HEK293 (cell line): ENCODE results near the gene PCP2.

Source experiments
- HOXC10 ChIP-seq: sonication (generic); formaldehyde crosslinking; IDR thresholded peaks from 2 replicates; pipeline ENCODE4 v1.8.1; 2023; ENCODE audit warnings: mild to moderate bottlenecking, missing genetic modification reagents
- IKZF3 ChIP-seq: fragments of 450-650 bp; IDR thresholded peaks from 2 replicates; pipeline ENCODE4 v1.5.0; 2018; ENCODE audit warnings: missing biosample characterization, mild to moderate bottlenecking, missing genetic modification characterization, moderate library complexity
- KLF10 ChIP-seq: fragments of 450-650 bp; IDR thresholded peaks from 2 replicates; pipeline ENCODE4 v1.5.1; 2018; ENCODE audit warnings: missing biosample characterization, mild to moderate bottlenecking, missing genetic modification characterization
- OSR2 ChIP-seq: fragments of 450-650 bp; formaldehyde crosslinking; IDR thresholded peaks from 2 replicates; pipeline ENCODE4 v1.5.1; 2016; ENCODE audit warnings: missing biosample characterization, missing genetic modification characterization
- OVOL3 ChIP-seq: fragments of 450-650 bp; formaldehyde crosslinking; IDR thresholded peaks from 2 replicates; pipeline ENCODE4 v1.5.1; 2016; ENCODE audit warnings: missing biosample characterization, missing genetic modification characterization
- SETDB1 ChIP-seq: IDR thresholded peaks from one replicate; pipeline ENCODE4 v1.6.1; 2017; ENCODE audit warnings: mild to moderate bottlenecking, low read length, moderate library complexity, mixed read lengths; ENCODE audit not compliant: insufficient read length
- ZBTB20 ChIP-seq: fragments of 450-650 bp; formaldehyde crosslinking; IDR thresholded peaks from 2 replicates; pipeline ENCODE4 v1.5.1; 2016; ENCODE audit warnings: missing biosample characterization, missing genetic modification characterization
- ZIC2 ChIP-seq: fragments of 450-650 bp; formaldehyde crosslinking; IDR thresholded peaks from 2 replicates; pipeline ENCODE4 v1.5.1; 2016; ENCODE audit warnings: missing biosample characterization, missing genetic modification characterization
- ZNF10 ChIP-seq: fragments of 450-650 bp; formaldehyde crosslinking; IDR thresholded peaks from 2 replicates; pipeline ENCODE4 v1.5.1; 2017; ENCODE audit warnings: missing biosample characterization, missing genetic modification characterization
- ZNF157 ChIP-seq: fragments of 450-650 bp; formaldehyde crosslinking; IDR thresholded peaks from 2 replicates; pipeline ENCODE4 v1.5.1; 2016; ENCODE audit warnings: missing biosample characterization, missing genetic modification characterization
- ZNF16 ChIP-seq: fragments of 450-650 bp; formaldehyde crosslinking; IDR thresholded peaks from 2 replicates; pipeline ENCODE4 v1.5.1; 2016; ENCODE audit warnings: low read depth, missing biosample characterization, missing genetic modification characterization
- ZNF175 ChIP-seq: fragments of 450-650 bp; formaldehyde crosslinking; IDR thresholded peaks from 2 replicates; pipeline ENCODE4 v1.5.1; 2016; ENCODE audit warnings: missing biosample characterization, missing genetic modification characterization
- ZNF221 ChIP-seq: fragments of 450-650 bp; formaldehyde crosslinking; IDR thresholded peaks from 2 replicates; pipeline ENCODE4 v1.5.1; 2017; ENCODE audit warnings: missing biosample characterization, missing genetic modification characterization, borderline replicate concordance
- ZNF274 ChIP-seq, 2 experiments: fragments of 200-500 bp in 1 of 2; fragments of 450-650 bp in 1 of 2; sonication (Bioruptor generic) in 1 of 2; formaldehyde crosslinking in 1 of 2; IDR thresholded peaks; 2 replicates each; pipeline versions ENCODE4 v1.5.1 to v1.6.1; 2014 to 2016; ENCODE audit warnings: borderline replicate concordance in 1 of 2, inconsistent platforms in 1 of 2, low read length in 1 of 2, missing biosample characterization in 1 of 2, missing genetic modification characterization in 1 of 2
- ZNF311 ChIP-seq: fragments of 450-650 bp; formaldehyde crosslinking; IDR thresholded peaks from 2 replicates; pipeline ENCODE4 v1.5.1; 2017; ENCODE audit warnings: missing biosample characterization, missing genetic modification characterization, borderline replicate concordance
- ZNF324 ChIP-seq: fragments of 450-650 bp; formaldehyde crosslinking; IDR thresholded peaks from 2 replicates; pipeline ENCODE4 v1.5.1; 2016; ENCODE audit warnings: missing biosample characterization, missing genetic modification characterization
- ZNF37A ChIP-seq: fragments of 450-650 bp; IDR thresholded peaks from 2 replicates; pipeline ENCODE4 v1.5.1; 2018; ENCODE audit warnings: missing biosample characterization, missing genetic modification characterization
- ZNF394 ChIP-seq: fragments of 450-650 bp; formaldehyde crosslinking; IDR thresholded peaks from 2 replicates; pipeline ENCODE4 v1.5.1; 2016; ENCODE audit warnings: missing biosample characterization, missing genetic modification characterization, mild to moderate bottlenecking, moderate library complexity, borderline replicate concordance
- ZNF473 ChIP-seq: fragments of 450-650 bp; formaldehyde crosslinking; IDR thresholded peaks from 2 replicates; pipeline ENCODE4 v1.5.1; 2017; ENCODE audit warnings: missing biosample characterization, missing genetic modification characterization
- ZNF514 ChIP-seq: fragments of 450-650 bp; formaldehyde crosslinking; IDR thresholded peaks from 2 replicates; pipeline ENCODE4 v1.5.1; 2016; ENCODE audit warnings: missing biosample characterization, missing genetic modification characterization
- ZNF571 ChIP-seq: fragments of 450-650 bp; formaldehyde crosslinking; IDR thresholded peaks from 2 replicates; pipeline ENCODE4 v1.5.0; 2017; ENCODE audit warnings: missing biosample characterization, missing genetic modification characterization
- ZNF677 ChIP-seq: fragments of 450-650 bp; IDR thresholded peaks from 2 replicates; pipeline ENCODE4 v1.5.0; 2018; ENCODE audit warnings: missing biosample characterization, mild to moderate bottlenecking, missing genetic modification characterization, moderate library complexity
- ZSCAN23 ChIP-seq: fragments of 450-650 bp; formaldehyde crosslinking; IDR thresholded peaks from 2 replicates; pipeline ENCODE4 v1.5.1; 2016; ENCODE audit warnings: missing biosample characterization, missing genetic modification characterization
- TF ChIP-seq, protein P1 (sequence below): fragments of 450-650 bp; formaldehyde crosslinking; IDR thresholded peaks from 2 replicates; pipeline ENCODE4 v1.5.1; 2016; ENCODE audit warnings: missing biosample characterization, missing genetic modification characterization, low read depth
- TF ChIP-seq, protein P2 (sequence below): fragments of 450-650 bp; formaldehyde crosslinking; IDR thresholded peaks from 2 replicates; pipeline ENCODE4 v1.5.1; 2017; ENCODE audit warnings: missing biosample characterization, missing genetic modification characterization
- TF ChIP-seq, protein P3 (sequence below): fragments of 450-650 bp; formaldehyde crosslinking; conservative IDR thresholded peaks from 2 replicates; pipeline ENCODE4 v1.5.1; 2016; ENCODE audit warnings: low read depth, missing biosample characterization, missing genetic modification characterization
- TF ChIP-seq, protein P4 (sequence below): fragments of 450-650 bp; formaldehyde crosslinking; IDR thresholded peaks from 2 replicates; pipeline ENCODE4 v1.5.1; 2016; ENCODE audit warnings: missing biosample characterization, missing genetic modification characterization, borderline replicate concordance
- TF ChIP-seq, protein P5 (sequence below): fragments of 450-650 bp; formaldehyde crosslinking; IDR thresholded peaks from 2 replicates; pipeline ENCODE4 v1.5.1; 2016; ENCODE audit warnings: missing biosample characterization, missing genetic modification characterization

Gene PCP2

DNA sequence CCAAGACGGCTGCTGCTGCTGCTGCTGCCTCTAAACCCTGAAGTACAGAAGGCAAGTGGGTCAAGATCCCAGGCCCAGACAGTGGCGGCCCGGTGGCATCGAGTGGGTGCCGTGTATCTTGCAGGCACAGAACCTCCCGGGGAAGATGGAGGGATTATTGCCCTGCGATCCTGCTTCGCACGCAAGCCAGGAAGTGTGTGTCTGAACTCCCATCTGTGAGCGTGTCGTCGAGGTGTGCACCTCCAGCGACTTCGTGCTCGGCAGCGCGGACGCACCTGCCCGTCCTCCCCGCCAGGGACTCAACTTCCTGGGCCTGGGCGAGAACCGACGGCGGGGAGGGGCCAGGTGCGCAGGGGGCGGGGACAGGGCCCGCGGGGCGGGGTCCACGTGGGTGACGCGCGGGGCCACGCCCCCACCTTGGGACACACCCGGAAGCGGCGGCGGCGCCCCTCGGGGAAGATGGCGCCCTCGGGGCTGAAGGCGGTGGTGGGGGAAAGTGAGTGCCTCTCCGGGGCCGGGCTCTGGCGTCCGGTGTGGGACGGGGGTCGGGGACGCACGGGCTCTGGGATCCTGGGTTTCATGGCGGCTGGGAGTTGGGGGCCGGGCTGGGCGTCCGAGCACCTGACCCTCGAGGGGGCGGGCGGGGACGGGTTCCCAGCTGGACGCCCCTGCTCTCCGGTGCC, 3.3 kb upstream of the PCP2 start, which contains the start of gene STXBP2 (continued):
- TF ChIP-seq, protein P1, sequence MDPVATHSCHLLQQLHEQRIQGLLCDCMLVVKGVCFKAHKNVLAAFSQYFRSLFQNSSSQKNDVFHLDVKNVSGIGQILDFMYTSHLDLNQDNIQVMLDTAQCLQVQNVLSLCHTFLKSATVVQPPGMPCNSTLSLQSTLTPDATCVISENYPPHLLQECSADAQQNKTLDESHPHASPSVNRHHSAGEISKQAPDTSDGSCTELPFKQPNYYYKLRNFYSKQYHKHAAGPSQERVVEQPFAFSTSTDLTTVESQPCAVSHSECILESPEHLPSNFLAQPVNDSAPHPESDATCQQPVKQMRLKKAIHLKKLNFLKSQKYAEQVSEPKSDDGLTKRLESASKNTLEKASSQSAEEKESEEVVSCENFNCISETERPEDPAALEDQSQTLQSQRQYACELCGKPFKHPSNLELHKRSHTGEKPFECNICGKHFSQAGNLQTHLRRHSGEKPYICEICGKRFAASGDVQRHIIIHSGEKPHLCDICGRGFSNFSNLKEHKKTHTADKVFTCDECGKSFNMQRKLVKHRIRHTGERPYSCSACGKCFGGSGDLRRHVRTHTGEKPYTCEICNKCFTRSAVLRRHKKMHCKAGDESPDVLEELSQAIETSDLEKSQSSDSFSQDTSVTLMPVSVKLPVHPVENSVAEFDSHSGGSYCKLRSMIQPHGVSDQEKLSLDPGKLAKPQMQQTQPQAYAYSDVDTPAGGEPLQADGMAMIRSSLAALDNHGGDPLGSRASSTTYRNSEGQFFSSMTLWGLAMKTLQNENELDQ (tag by site-specific recombination), result no peak
- TF ChIP-seq, protein P2, sequence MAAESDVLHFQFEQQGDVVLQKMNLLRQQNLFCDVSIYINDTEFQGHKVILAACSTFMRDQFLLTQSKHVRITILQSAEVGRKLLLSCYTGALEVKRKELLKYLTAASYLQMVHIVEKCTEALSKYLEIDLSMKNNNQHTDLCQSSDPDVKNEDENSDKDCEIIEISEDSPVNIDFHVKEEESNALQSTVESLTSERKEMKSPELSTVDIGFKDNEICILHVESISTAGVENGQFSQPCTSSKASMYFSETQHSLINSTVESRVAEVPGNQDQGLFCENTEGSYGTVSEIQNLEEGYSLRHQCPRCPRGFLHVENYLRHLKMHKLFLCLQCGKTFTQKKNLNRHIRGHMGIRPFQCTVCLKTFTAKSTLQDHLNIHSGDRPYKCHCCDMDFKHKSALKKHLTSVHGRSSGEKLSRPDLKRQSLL (tag by site-specific recombination), result no peak
- TF ChIP-seq ZNF221, result no peak
- no peak for TF ChIP-seq ZNF157 (tag by site-specific recombination)
- no peak for TF ChIP-seq ZNF175 (tag by site-specific recombination)
- no peak for TF ChIP-seq ZNF311 (tag by site-specific recombination)
- no peak for TF ChIP-seq ZNF571
- no peak for TF ChIP-seq ZNF324
- TF ChIP-seq, protein P3, sequence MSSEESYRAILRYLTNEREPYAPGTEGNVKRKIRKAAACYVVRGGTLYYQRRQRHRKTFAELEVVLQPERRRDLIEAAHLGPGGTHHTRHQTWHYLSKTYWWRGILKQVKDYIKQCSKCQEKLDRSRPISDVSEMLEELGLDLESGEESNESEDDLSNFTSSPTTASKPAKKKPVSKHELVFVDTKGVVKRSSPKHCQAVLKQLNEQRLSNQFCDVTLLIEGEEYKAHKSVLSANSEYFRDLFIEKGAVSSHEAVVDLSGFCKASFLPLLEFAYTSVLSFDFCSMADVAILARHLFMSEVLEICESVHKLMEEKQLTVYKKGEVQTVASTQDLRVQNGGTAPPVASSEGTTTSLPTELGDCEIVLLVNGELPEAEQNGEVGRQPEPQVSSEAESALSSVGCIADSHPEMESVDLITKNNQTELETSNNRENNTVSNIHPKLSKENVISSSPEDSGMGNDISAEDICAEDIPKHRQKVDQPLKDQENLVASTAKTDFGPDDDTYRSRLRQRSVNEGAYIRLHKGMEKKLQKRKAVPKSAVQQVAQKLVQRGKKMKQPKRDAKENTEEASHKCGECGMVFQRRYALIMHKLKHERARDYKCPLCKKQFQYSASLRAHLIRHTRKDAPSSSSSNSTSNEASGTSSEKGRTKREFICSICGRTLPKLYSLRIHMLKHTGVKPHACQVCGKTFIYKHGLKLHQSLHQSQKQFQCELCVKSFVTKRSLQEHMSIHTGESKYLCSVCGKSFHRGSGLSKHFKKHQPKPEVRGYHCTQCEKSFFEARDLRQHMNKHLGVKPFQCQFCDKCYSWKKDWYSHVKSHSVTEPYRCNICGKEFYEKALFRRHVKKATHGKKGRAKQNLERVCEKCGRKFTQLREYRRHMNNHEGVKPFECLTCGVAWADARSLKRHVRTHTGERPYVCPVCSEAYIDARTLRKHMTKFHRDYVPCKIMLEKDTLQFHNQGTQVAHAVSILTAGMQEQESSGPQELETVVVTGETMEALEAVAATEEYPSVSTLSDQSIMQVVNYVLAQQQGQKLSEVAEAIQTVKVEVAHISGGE (tag by site-specific recombination), result peak; percentile 26; the same call in 1 of the 2 replicates
- no peak for TF ChIP-seq ZNF16 (tag by site-specific recombination)
- peak; percentile 58; the same call in 1 of the 2 replicates for TF ChIP-seq KLF10
- no peak for TF ChIP-seq ZNF394 (tag by site-specific recombination)
- TF ChIP-seq ZIC2 (tag by site-specific recombination), result no peak
- no peak for TF ChIP-seq ZNF677 (tag by site-specific recombination)
- no peak for TF ChIP-seq ZNF10
- no peak for TF ChIP-seq IKZF3
- TF ChIP-seq ZNF274 (IDR thresholded peaks at IDR 0.05; ENCODE audit: low read length), result no peak
- TF ChIP-seq ZNF274 (tag by site-specific recombination; IDR thresholded peaks at IDR 0.05; ENCODE audit: borderline replicate concordance), result no peak
- TF ChIP-seq, protein P4, sequence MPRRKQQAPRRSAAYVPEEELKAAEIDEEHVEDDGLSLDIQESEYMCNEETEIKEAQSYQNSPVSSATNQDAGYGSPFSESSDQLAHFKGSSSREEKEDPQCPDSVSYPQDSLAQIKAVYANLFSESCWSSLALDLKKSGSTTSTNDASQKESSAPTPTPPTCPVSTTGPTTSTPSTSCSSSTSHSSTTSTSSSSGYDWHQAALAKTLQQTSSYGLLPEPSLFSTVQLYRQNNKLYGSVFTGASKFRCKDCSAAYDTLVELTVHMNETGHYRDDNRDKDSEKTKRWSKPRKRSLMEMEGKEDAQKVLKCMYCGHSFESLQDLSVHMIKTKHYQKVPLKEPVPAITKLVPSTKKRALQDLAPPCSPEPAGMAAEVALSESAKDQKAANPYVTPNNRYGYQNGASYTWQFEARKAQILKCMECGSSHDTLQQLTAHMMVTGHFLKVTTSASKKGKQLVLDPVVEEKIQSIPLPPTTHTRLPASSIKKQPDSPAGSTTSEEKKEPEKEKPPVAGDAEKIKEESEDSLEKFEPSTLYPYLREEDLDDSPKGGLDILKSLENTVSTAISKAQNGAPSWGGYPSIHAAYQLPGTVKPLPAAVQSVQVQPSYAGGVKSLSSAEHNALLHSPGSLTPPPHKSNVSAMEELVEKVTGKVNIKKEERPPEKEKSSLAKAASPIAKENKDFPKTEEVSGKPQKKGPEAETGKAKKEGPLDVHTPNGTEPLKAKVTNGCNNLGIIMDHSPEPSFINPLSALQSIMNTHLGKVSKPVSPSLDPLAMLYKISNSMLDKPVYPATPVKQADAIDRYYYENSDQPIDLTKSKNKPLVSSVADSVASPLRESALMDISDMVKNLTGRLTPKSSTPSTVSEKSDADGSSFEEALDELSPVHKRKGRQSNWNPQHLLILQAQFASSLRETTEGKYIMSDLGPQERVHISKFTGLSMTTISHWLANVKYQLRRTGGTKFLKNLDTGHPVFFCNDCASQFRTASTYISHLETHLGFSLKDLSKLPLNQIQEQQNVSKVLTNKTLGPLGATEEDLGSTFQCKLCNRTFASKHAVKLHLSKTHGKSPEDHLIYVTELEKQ, result no peak
- no peak for TF ChIP-seq ZNF514 (tag by site-specific recombination)
- no peak for TF ChIP-seq ZNF473 (tag by site-specific recombination)
- no peak for TF ChIP-seq ZNF37A (tag by site-specific recombination)
- TF ChIP-seq OVOL3 (tag by site-specific recombination), result no peak
- TF ChIP-seq ZBTB20 (tag by site-specific recombination), result 0 out of 2 replicates have a peak, but pooled peaks have one; percentile 30
- TF ChIP-seq OSR2 (tag by site-specific recombination), result no peak
- TF ChIP-seq ZSCAN23 (tag by site-specific recombination), result no peak
- TF ChIP-seq SETDB1, result no peak
- TF ChIP-seq, protein P5, sequence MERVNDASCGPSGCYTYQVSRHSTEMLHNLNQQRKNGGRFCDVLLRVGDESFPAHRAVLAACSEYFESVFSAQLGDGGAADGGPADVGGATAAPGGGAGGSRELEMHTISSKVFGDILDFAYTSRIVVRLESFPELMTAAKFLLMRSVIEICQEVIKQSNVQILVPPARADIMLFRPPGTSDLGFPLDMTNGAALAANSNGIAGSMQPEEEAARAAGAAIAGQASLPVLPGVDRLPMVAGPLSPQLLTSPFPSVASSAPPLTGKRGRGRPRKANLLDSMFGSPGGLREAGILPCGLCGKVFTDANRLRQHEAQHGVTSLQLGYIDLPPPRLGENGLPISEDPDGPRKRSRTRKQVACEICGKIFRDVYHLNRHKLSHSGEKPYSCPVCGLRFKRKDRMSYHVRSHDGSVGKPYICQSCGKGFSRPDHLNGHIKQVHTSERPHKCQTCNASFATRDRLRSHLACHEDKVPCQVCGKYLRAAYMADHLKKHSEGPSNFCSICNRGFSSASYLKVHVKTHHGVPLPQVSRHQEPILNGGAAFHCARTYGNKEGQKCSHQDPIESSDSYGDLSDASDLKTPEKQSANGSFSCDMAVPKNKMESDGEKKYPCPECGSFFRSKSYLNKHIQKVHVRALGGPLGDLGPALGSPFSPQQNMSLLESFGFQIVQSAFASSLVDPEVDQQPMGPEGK (tag by site-specific recombination), result peak; percentile 72; the same call in 1 of the 2 replicates
- no peak for TF ChIP-seq HOXC10 (CRISPR knock-in tag)
